ENCODE measurements around the gene RPL28.

DNA sequence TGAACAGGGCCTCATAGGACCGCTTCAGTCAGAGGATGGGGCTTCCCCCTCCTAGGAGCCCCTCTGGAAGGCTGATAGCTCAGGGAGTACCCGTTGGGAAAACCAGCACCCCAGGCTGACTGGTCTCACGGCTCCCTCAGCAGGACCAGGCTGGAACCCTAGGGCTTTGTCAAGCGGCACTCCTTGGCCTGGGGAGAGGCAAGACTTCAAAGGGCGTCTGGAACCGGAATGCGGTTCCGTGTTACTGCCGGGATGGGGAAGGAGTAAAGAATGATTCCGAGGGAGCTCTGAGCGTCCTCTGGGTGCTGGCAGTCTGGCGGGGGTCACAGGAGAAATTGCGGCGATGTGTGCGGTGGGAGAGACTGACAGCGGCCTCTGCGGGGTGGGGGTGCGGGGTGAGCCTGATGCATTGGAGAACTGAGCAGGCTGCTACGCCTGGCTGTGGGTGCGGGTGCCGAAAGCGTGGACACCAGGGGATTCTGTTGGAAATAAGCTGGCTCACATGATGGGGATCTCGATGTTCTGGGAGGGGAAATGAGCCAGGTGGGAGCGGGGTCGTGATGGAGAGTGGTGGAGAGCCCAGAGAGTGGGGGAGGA lies 33.1 kb upstream of the RPL28 start:
- no peak for TF ChIP-seq CREM (IDR thresholded peaks at IDR 0.05; ENCODE audit: low read depth)
- no peak for TF ChIP-seq RFX5 (IDR thresholded peaks at IDR 0.05; ENCODE audit: low read depth, low read length)
- TF ChIP-seq SRF (IDR thresholded peaks at IDR 0.05; ENCODE audit: low read depth in 2 of 2, low read length in 2 of 2), result no peak
- TF ChIP-seq, protein P1, sequence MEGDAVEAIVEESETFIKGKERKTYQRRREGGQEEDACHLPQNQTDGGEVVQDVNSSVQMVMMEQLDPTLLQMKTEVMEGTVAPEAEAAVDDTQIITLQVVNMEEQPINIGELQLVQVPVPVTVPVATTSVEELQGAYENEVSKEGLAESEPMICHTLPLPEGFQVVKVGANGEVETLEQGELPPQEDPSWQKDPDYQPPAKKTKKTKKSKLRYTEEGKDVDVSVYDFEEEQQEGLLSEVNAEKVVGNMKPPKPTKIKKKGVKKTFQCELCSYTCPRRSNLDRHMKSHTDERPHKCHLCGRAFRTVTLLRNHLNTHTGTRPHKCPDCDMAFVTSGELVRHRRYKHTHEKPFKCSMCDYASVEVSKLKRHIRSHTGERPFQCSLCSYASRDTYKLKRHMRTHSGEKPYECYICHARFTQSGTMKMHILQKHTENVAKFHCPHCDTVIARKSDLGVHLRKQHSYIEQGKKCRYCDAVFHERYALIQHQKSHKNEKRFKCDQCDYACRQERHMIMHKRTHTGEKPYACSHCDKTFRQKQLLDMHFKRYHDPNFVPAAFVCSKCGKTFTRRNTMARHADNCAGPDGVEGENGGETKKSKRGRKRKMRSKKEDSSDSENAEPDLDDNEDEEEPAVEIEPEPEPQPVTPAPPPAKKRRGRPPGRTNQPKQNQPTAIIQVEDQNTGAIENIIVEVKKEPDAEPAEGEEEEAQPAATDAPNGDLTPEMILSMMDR (IDR thresholded peaks at IDR 0.05 in 2 of 3, conservative IDR thresholded peaks at IDR 0.05 in 1 of 3; ENCODE audit: control insufficient read depth in 2 of 3, extremely low read depth in 1 of 3, insufficient read depth in 1 of 3, low read depth in 3 of 3, low read length in 3 of 3), result no peak
- no peak for TF ChIP-seq NFYB (IDR thresholded peaks at IDR 0.05; ENCODE audit: insufficient read depth, low read depth, low read length)
- no peak for TF ChIP-seq CHD2 (IDR thresholded peaks at IDR 0.05; ENCODE audit: borderline replicate concordance, low read depth, low read length)
- TF ChIP-seq EZH2 (IDR thresholded peaks at IDR 0.05; ENCODE audit: borderline replicate concordance, control insufficient read depth, low read depth, low read length), result no peak
- TF ChIP-seq, protein P2, sequence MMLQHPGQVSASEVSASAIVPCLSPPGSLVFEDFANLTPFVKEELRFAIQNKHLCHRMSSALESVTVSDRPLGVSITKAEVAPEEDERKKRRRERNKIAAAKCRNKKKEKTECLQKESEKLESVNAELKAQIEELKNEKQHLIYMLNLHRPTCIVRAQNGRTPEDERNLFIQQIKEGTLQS (IDR thresholded peaks at IDR 0.05; ENCODE audit: borderline replicate concordance, extremely low read depth, low read depth, low read length), result no peak
- TF ChIP-seq, protein P3, sequence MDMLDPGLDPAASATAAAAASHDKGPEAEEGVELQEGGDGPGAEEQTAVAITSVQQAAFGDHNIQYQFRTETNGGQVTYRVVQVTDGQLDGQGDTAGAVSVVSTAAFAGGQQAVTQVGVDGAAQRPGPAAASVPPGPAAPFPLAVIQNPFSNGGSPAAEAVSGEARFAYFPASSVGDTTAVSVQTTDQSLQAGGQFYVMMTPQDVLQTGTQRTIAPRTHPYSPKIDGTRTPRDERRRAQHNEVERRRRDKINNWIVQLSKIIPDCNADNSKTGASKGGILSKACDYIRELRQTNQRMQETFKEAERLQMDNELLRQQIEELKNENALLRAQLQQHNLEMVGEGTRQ (IDR thresholded peaks at IDR 0.05; ENCODE audit: borderline replicate concordance, low read depth, low read length), result no peak
- no peak for TF ChIP-seq WRNIP1 (IDR thresholded peaks at IDR 0.05; ENCODE audit: borderline replicate concordance, low read depth, low read length)
